ENCODE measurements around the gene HNRNPA2B1. TPM values are rescaled to one million over a fixed set of nuclear protein-coding genes. Genes with fewer than 3 reads are reported as not detected.

The HNRNPA2B1 gene
- total RNA-seq, 1 experiment from 2014 or later = 1,101 TPM

- CTCF ChIA-PET = no interaction called here
- ATAC-seq = no peak
- TF ChIP-seq IRF2 (CRISPR knock-in tag; IDR thresholded peaks at IDR 0.05; ENCODE audit: borderline replicate concordance, low read depth) (no peak), STAT6 (CRISPR knock-in tag; conservative IDR thresholded peaks at IDR 0.05; ENCODE audit: low read depth) (no peak), RORB (CRISPR knock-in tag; IDR thresholded peaks at IDR 0.05) (no peak), ZSCAN18 (CRISPR knock-in tag; IDR thresholded peaks at IDR 0.05) (no peak), ZNF423 (CRISPR knock-in tag; IDR thresholded peaks at IDR 0.05) (no peak), ESRRA (CRISPR knock-in tag; IDR thresholded peaks at IDR 0.05; ENCODE audit: borderline replicate concordance) (no peak), JAZF1 (CRISPR knock-in tag; IDR thresholded peaks at IDR 0.05) (no peak), ZMAT4 (CRISPR knock-in tag; IDR thresholded peaks at IDR 0.05) (no peak), TP53 (CRISPR knock-in tag; IDR thresholded peaks at IDR 0.05) (no peak)
- TF ChIP-seq, protein P1, sequence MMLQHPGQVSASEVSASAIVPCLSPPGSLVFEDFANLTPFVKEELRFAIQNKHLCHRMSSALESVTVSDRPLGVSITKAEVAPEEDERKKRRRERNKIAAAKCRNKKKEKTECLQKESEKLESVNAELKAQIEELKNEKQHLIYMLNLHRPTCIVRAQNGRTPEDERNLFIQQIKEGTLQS (CRISPR knock-in tag; conservative IDR thresholded peaks at IDR 0.05) = no peak
- Mint-ChIP-seq H3K27ac (no peak overlapping the region), H3K4me1 (peaks cover 5% of the 10 kb centered on the region; the same call in 1 of the 2 replicates), H3K4me3 (no peak overlapping the region), H3K27me3 (ENCODE audit: low read depth) (no peaks in the 10 kb centered on the region), H3K36me3 (peaks cover 23% of the 10 kb centered on the region), H3K9me3 (no peaks in the 10 kb centered on the region)
- no peak for DNase-seq (ENCODE audit: low spot score)
- POLR2A ChIA-PET = no interaction called here
Observed at GRCh38 chr7:26216049-26216448, 15.5 kb upstream of the HNRNPA2B1 start.

DNA sequence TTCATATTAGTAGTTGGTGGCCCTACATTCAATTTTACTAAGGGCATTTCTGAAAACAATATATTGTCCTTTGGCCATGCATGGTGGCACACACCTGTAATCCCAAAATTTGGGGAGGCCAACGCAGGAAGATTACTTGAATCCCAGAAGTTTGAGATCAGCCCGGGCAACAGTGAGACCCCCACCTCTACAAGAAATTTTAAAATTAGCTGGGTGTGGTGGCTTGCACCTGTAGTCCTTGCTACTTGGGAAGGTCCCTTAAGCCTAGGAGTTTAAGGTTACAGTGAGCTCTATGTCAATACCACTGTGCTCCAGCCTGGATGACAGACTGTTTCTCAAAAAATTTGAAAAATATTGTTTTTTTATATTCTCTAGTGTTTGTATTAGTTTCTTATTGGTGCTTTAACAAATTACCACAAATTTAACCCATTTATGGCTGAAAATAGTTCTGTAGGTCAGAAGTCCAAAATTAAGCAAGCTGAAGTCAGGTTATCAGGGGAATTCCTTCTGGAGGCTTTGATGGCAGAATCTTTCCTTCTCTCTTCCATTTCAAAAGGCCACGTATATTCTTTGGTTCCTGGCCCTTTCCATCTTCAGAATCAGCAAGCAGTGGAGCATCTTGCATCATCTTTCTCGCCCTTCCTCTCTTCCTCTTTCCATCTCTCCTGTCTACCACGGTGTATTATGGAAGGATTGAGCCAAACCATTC, 13.4 kb upstream of the HNRNPA2B1 start:
- ATAC-seq (no peak), DNase-seq (ENCODE audit: low spot score) (no peak)
- TF ChIP-seq NFATC4 (CRISPR knock-in tag; IDR thresholded peaks at IDR 0.05) (peak; percentile 37; the same call in 1 of the 2 replicates), ETV6 (CRISPR knock-in tag; IDR thresholded peaks at IDR 0.05) (no peak), AR (CRISPR knock-in tag; IDR thresholded peaks at IDR 0.05) (peak; percentile 85), PRRX2 (CRISPR knock-in tag; IDR thresholded peaks at IDR 0.05) (peak; percentile 60; the same call in 1 of the 2 replicates)
- ChIA-PET POLR2A (interaction anchor here (1.5 to 1.9 kb wide), 2 partner anchors 12 to 14 kb away, joined by 4 to 7 read pairs; partner anchors contain the start of genes CBX3 and HNRNPA2B1), CTCF (no interaction called here)
- Mint-ChIP-seq H3K4me3 (no peak overlapping the region), H3K4me1 (peaks cover 5% of the 10 kb centered on the region; the same call in 1 of the 2 replicates), H3K27me3 (ENCODE audit: low read depth) (no peaks in the 10 kb centered on the region), H3K27ac (peak overlapping the region; percentile 48), H3K36me3 (peaks cover 42% of the 10 kb centered on the region), H3K9me3 (no peaks in the 10 kb centered on the region)
